HepG2 (cell line): ENCODE measurements around the gene UCHL3. TPM values are rescaled to one million over a fixed set of nuclear protein-coding genes. Genes with fewer than 3 reads are reported as not detected.

Source experiments
- ATAC-seq: fragments of 200-7000 bp; cut with Tn5 transposase; 3 replicates; pipeline ENCODE4 v1.9.1; 2020; ENCODE audit warnings: mild to moderate bottlenecking, moderate library complexity
- BruUV-seq: library from RNA; stranded (reverse); fragments of 400-500 nt; replicated peaks from 2 replicates; lab custom pipeline; 2021; lab: Mats Ljungman, UMichigan
- CTCF ChIA-PET: fragments of 300-600 bp; formaldehyde crosslinking; extraction: SDS; loops from one replicate; lab custom pipeline; 2021; ENCODE audit warnings: low total read pairs, inconsistent platforms, low intra/inter-chr PET ratio; lab: Yijun Ruan, JAX
- POLR2A ChIA-PET: fragments of 350-600 bp; sonication (Branson Sonifier 250); formaldehyde crosslinking; loops from one replicate; lab custom pipeline; 2020; ENCODE audit warnings: antibody characterized with exemption, inconsistent platforms; lab: Yijun Ruan, JAX
- DNase-seq: peaks from one replicate; pipeline ENCODE4 v3.0.0-alpha.2; 2015; ENCODE audit warnings: low spot score
- FAIRE-seq: peaks from 3 replicates; lab custom pipeline; 2011; peaks lifted over from hg19 to GRCh38; lab: Jason Lieb, UNC
- H2AFZ ChIP-seq: one replicate; pipeline ENCODE4 v1.6.1; 2011; ENCODE audit warnings: low read length, inconsistent platforms
- H3K27ac ChIP-seq: fragments of 300-600 bp; 3 replicates; pipeline ENCODE4 v1.8.0; 2011; ENCODE audit warnings: mixed run types, mild to moderate bottlenecking, mixed read lengths, low read length, inconsistent platforms; ENCODE audit not compliant: insufficient read depth; ENCODE audit errors: extremely low read length
- H3K27me3 ChIP-seq, 2 experiments: fragments of 200-600 bp in 1 of 2; 2 replicates in 1 of 2; 3 replicates in 1 of 2; pipeline versions ENCODE4 v1.6.0 to v1.8.0; 2011; ENCODE audit warnings: low read length in 2 of 2, mild to moderate bottlenecking in 2 of 2, moderate library complexity in 2 of 2, inconsistent platforms in 1 of 2; ENCODE audit not compliant: insufficient read depth in 2 of 2, control insufficient read depth in 1 of 2
- H3K36me3 ChIP-seq, 2 experiments: fragments of 200-600 bp in 1 of 2; replicated peaks in 1 of 2; 2 replicates in 1 of 2; 3 replicates in 1 of 2; pipeline versions ENCODE4 v1.5.1 to v1.8.0; 2011; ENCODE audit warnings: low read length in 2 of 2, inconsistent platforms in 1 of 2; ENCODE audit not compliant: insufficient read depth in 2 of 2, control insufficient read depth in 1 of 2
- H3K4me1 ChIP-seq: 2 replicates; pipeline ENCODE4 v1.5.1; 2012; ENCODE audit warnings: low read length, inconsistent platforms; ENCODE audit not compliant: insufficient read depth
- H3K4me2 ChIP-seq: 2 replicates; pipeline ENCODE4 v1.6.0; 2011; ENCODE audit warnings: low read depth, low read length, inconsistent platforms
- H3K4me3 ChIP-seq, 3 experiments: fragments of 200-600 bp in 1 of 3; sonication (generic), shearing (Covaris generic) in 1 of 3; replicated peaks in 1 of 3; 2 replicates each; pipeline ENCODE4 v1.5.1; 2011 to 2016; ENCODE audit warnings: low read length in 3 of 3, inconsistent platforms in 2 of 3, low read depth in 2 of 3, mild to moderate bottlenecking in 2 of 3, control low read depth in 1 of 3, mixed read lengths in 1 of 3; ENCODE audit not compliant: insufficient read depth in 1 of 3
- H3K79me2 ChIP-seq: one replicate; pipeline ENCODE4 v1.6.1; 2011; ENCODE audit warnings: low read length, inconsistent platforms; ENCODE audit not compliant: insufficient read depth
- H3K9ac ChIP-seq: 2 replicates; pipeline ENCODE4 v1.6.0; 2011; ENCODE audit warnings: mild to moderate bottlenecking, low read depth, low read length, inconsistent platforms; ENCODE audit not compliant: insufficient read depth
- H3K9me3 ChIP-seq: 2 replicates; pipeline ENCODE4 v1.5.1; 2012; ENCODE audit warnings: mild to moderate bottlenecking, low read length
- H4K20me1 ChIP-seq: 2 replicates; pipeline ENCODE4 v1.6.0; 2011; ENCODE audit warnings: inconsistent platforms, mild to moderate bottlenecking, low read length, moderate library complexity; ENCODE audit not compliant: insufficient read depth
- MAZ ChIP-seq, 2 experiments: sonication (generic) in 1 of 2; formaldehyde crosslinking in 1 of 2; IDR thresholded peaks; 2 replicates each; pipeline versions ENCODE4 v1.5.0 to v1.6.1; 2012 to 2020; ENCODE audit warnings: low read depth in 2 of 2, mild to moderate bottlenecking in 2 of 2, borderline replicate concordance in 1 of 2, improper control_type of control experiment in 1 of 2, low read length in 1 of 2, missing genetic modification reagents in 1 of 2, moderate library complexity in 1 of 2
- NR2F1 ChIP-seq, 2 experiments: fragments of 450-650 bp in 1 of 2; formaldehyde crosslinking in 1 of 2; IDR thresholded peaks; 2 replicates each; pipeline versions ENCODE4 v1.5.0 to v1.6.1; 2016 to 2020; ENCODE audit warnings: mild to moderate bottlenecking in 1 of 2, missing compliant biosample characterization in 1 of 2, missing genetic modification reagents in 1 of 2, moderate library complexity in 1 of 2
- PCBP2 ChIP-seq: fragments of 200-400 bp; formaldehyde crosslinking; optimal IDR thresholded peaks from 2 replicates; pipeline ENCODE3; 2018; ENCODE audit warnings: low read length, low read depth; ENCODE audit not compliant: poor library complexity, severe bottlenecking
- PLRG1 ChIP-seq: fragments of 450-650 bp; conservative IDR thresholded peaks from 2 replicates; pipeline ENCODE4 v1.6.1; 2016
- PRDM10 ChIP-seq: sonication (generic); formaldehyde crosslinking; IDR thresholded peaks from 2 replicates; pipeline ENCODE4 v1.4.0; 2020; ENCODE audit warnings: low read depth, missing genetic modification reagents
- U2AF1 ChIP-seq: fragments of 200-400 bp; formaldehyde crosslinking; optimal IDR thresholded peaks from 2 replicates; pipeline ENCODE3; 2017; ENCODE audit warnings: mild to moderate bottlenecking, low read depth, low read length
- ZNF432 ChIP-seq: sonication (generic); formaldehyde crosslinking; IDR thresholded peaks from 2 replicates; pipeline ENCODE4 v1.5.0; 2020; ENCODE audit warnings: missing genetic modification reagents, mild to moderate bottlenecking, borderline replicate concordance
- ZSCAN12 ChIP-seq: sonication (generic); formaldehyde crosslinking; IDR thresholded peaks from 2 replicates; pipeline ENCODE4 v1.9.0; 2021; ENCODE audit warnings: mild to moderate bottlenecking, missing genetic modification reagents
- WGBS: methylation state at CpG from one replicate; pipeline ENCODE4 v1.1.6; 2017; ENCODE audit warnings: low lambda C conversion rate; 5-methylcytosine and 5-hydroxymethylcytosine counted together
- in situ Hi-C: cut with HindIII; loops from 2 replicates; pipeline ENCODE4 v1.10.0; 2017; ENCODE audit warnings: low pct_unique_long_range_greater_than_20kb; ENCODE audit not compliant: extremely low pct_ligation_motif_present
- intact Hi-C: fragments of 100-400 bp; cut with micrococcal nuclease; formaldehyde crosslinking; loops from one replicate; pipeline ENCODE4 v1.10.0; 2022; ENCODE audit not compliant: unreplicated experiment
- polyA plus RNA-seq, 8 experiments: library from polyadenylated mRNA; depleted of rRNA in 3 of 8; stranded (reverse) in 7 of 8; unstranded in 1 of 8; fragments of >200 nt; fragmentation: Illumina TruSeq in 4 of 8; extraction: Trizol in 4 of 8; gene quantifications; 2 replicates each; pipeline versions ENCODE4 v1.2.1 to v1.2.3, GENCODE V29; 2011 to 2016; ENCODE audit warnings: low read depth in 4 of 8, missing spikeins in 1 of 8, mixed read lengths in 1 of 8; ENCODE audit not compliant: insufficient read depth in 1 of 8
- total RNA-seq, 5 experiments: library from RNA; depleted of rRNA; stranded (reverse); fragments of >200 nt; fragmentation: Illumina TruSeq; extraction: Trizol; gene quantifications; 2 replicates each; pipeline ENCODE4 v1.2.3, GENCODE V29; 2016; ENCODE audit warnings: low read depth in 1 of 5

Gene UCHL3
- total and polyA plus RNA-seq, 2 of the 13 experiments (the other 11 are each of a cell fraction or from before 2014, with no cell fraction given), result 36.2 to 93.3 TPM

GRCh38 chr13:75620020-75620419 is 70.4 kb downstream of the UCHL3 start:
- BruUV-seq, result no TSS peak
- Histone ChIP-seq H3K36me3 (no peaks in the 10 kb centered on the region; a peak in 1 of 5 replicates), H4K20me1 (no peaks in the 10 kb centered on the region), H3K27me3 (no peaks in the 10 kb centered on the region), H3K9ac (no peak overlapping the region), H3K4me1 (no peaks in the 10 kb centered on the region), H3K4me3 (no peak overlapping the region), H3K4me2 (no peak overlapping the region), H2AFZ (no peak overlapping the region), H3K79me2 (no peaks in the 10 kb centered on the region), H3K27ac (no peak overlapping the region), H3K9me3 (no peaks in the 10 kb centered on the region)
- FAIRE-seq, result no peak
- no peak for DNase-seq
- in situ Hi-C loops (no loop called here), intact Hi-C loops (no loop called here)
- no peak for ATAC-seq
- WGBS, result 52% methylated on average over 1 of the region's 1 CpG
- TF ChIP-seq U2AF1, result no peak
- TF ChIP-seq PCBP2, result no peak
- no peak for TF ChIP-seq MAZ (IDR thresholded peaks at IDR 0.05; ENCODE audit: borderline replicate concordance, low read depth, low read length)
- no peak for TF ChIP-seq MAZ (CRISPR knock-in tag; IDR thresholded peaks at IDR 0.05; ENCODE audit: low read depth)
- no peak for TF ChIP-seq PLRG1
- no peak for TF ChIP-seq NR2F1 (CRISPR knock-in tag; IDR thresholded peaks at IDR 0.05)
- TF ChIP-seq PRDM10 (CRISPR knock-in tag), result no peak
- TF ChIP-seq ZNF432 (CRISPR knock-in tag), result no peak
- no peak for TF ChIP-seq ZSCAN12 (CRISPR knock-in tag)
- CTCF ChIA-PET, result no interaction called here
- POLR2A ChIA-PET, result no interaction called here
